Measurements from ENCODE around the gene UCK2.

The UCK2 gene

DNA sequence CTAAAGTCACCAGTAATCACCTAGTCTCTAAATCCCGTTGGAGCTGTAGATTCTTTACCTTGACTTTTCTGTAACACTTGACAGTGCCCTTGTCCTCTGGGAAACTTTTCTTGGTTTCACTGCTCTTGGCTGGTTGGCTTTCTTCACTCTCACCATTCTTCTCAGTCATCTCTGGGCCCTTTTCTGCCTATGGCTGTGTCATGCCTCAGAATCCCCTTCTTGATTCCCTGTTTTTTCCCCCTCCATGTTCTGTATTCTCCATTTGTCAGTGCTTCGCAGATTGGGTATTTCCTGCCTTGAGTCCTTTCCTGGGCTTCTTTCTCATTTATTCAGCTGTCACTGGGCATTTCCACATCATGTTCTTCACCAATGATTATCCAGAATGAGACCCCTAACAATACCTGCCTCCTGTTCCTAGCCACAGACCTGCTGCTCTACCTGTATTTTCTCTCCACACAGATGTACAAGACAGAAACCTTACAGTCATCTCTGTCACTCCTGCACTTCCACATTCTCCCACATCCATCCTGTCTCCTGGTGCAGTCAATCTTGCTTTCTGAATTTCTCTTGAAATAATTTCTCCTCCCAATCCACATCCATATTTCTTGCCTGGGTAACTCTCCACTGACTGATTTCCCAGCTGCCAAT, 14.7 kb downstream of the UCK2 start:
- Histone ChIP-seq H3K36me3 (ENCODE audit: insufficient read depth, low read length) (peaks cover 5% of the 10 kb centered on the region), H3K4me3 (ENCODE audit: low read depth, low read length, poor library complexity, severe bottlenecking) (no peak overlapping the region), H4K20me1 (ENCODE audit: insufficient read depth, low read length) (no peaks in the 10 kb centered on the region), H3K9me2 (ENCODE audit: low read depth, low read length) (no peaks in the 10 kb centered on the region), H3K9me3 (ENCODE audit: low read length) (no peaks in the 10 kb centered on the region), H3K9ac (ENCODE audit: low read length) (no peak overlapping the region), H3K4me2 (ENCODE audit: low read length) (no peak overlapping the region), H3K79me2 (ENCODE audit: insufficient read depth, low read length) (peaks cover 100% of the 10 kb centered on the region), H2AFZ (ENCODE audit: low read length) (no peak overlapping the region), H3K27ac (ENCODE audit: low read depth, low read length, poor library complexity, severe bottlenecking) (no peak overlapping the region), H3K27me3 (ENCODE audit: insufficient read depth, low read length) (no peaks in the 10 kb centered on the region), H3K4me1 (ENCODE audit: insufficient read depth, low read length, severe bottlenecking) (peaks cover 35% of the 10 kb centered on the region), H3F3A (ENCODE audit: insufficient read depth, low read length) (no peaks in the 10 kb centered on the region)
- TF ChIP-seq EZH2 (IDR thresholded peaks at IDR 0.05; ENCODE audit: borderline replicate concordance, low read length) (no peak), CTCF (IDR thresholded peaks at IDR 0.05; ENCODE audit: low read length) (no peak)

DNA sequence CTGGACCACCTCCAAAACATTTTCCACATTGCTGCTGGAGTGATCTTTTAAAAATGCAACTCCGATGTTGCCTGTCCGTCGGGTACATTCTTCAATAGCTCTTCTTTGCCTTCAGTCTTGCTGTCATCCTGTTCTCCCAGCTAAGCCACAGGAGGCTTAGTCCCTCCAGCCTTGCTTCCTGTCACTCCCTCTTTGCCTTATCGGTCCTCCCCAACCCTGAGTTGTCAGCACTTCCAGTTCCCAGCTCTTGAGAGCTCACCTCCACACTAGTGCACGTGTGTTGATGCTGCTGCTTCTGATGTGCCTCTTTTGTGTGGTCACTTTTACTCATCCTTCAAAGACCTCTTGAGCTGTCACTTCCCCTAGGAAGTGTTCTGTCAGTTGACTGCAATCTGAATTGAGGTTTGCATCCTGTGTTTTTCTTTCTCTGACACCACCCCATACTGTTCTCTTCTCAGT, 15.3 kb downstream of the UCK2 start:
- Histone ChIP-seq H3K4me2 (ENCODE audit: low read length) (no peak overlapping the region), H4K20me1 (ENCODE audit: insufficient read depth, low read length) (no peaks in the 10 kb centered on the region), H3K79me2 (ENCODE audit: insufficient read depth, low read length) (peaks cover 100% of the 10 kb centered on the region), H3K36me3 (ENCODE audit: insufficient read depth, low read length) (peaks cover 6% of the 10 kb centered on the region), H3K27me3 (ENCODE audit: insufficient read depth, low read length) (no peaks in the 10 kb centered on the region), H3K9me3 (ENCODE audit: low read length) (no peaks in the 10 kb centered on the region), H3K27ac (ENCODE audit: low read depth, low read length, poor library complexity, severe bottlenecking) (no peak overlapping the region), H2AFZ (ENCODE audit: low read length) (no peak overlapping the region), H3K9ac (ENCODE audit: low read length) (no peak overlapping the region), H3K4me3 (ENCODE audit: low read depth, low read length, poor library complexity, severe bottlenecking) (no peak overlapping the region), H3F3A (ENCODE audit: insufficient read depth, low read length) (no peaks in the 10 kb centered on the region), H3K4me1 (ENCODE audit: insufficient read depth, low read length, severe bottlenecking) (peaks cover 31% of the 10 kb centered on the region), H3K9me2 (ENCODE audit: low read depth, low read length) (no peaks in the 10 kb centered on the region)
- TF ChIP-seq CTCF (IDR thresholded peaks at IDR 0.05; ENCODE audit: low read length) = no peak
- no peak for TF ChIP-seq EZH2 (IDR thresholded peaks at IDR 0.05; ENCODE audit: borderline replicate concordance, low read length)

- no peak overlapping the region for H3K9ac ChIP-seq (ENCODE audit: low read length)
- H3K4me1 ChIP-seq (ENCODE audit: insufficient read depth, low read length, severe bottlenecking) = peaks cover 26% of the 10 kb centered on the region
These were observed 15.9 kb downstream of the UCK2 start for GRCh38 chr1:165843304-165843703.

More at GRCh38 chr1:165843304-165843703, 15.9 kb downstream of the UCK2 start:
- no peaks in the 10 kb centered on the region for H3F3A ChIP-seq (ENCODE audit: insufficient read depth, low read length)
- TF ChIP-seq CTCF (IDR thresholded peaks at IDR 0.05; ENCODE audit: low read length) (no peak), EZH2 (IDR thresholded peaks at IDR 0.05; ENCODE audit: borderline replicate concordance, low read length) (no peak)
- no peaks in the 10 kb centered on the region for H3K9me2 ChIP-seq (ENCODE audit: low read depth, low read length)
- peaks cover 9% of the 10 kb centered on the region for H3K36me3 ChIP-seq (ENCODE audit: insufficient read depth, low read length)
- H2AFZ ChIP-seq (ENCODE audit: low read length) = no peak overlapping the region
- no peak overlapping the region for H3K27ac ChIP-seq (ENCODE audit: low read depth, low read length, poor library complexity, severe bottlenecking)
- H3K27me3 ChIP-seq (ENCODE audit: insufficient read depth, low read length) = no peaks in the 10 kb centered on the region
- 0 out of 2 replicates have a peak, but pooled peaks cover 3% of the 10 kb centered on the region for H3K9me3 ChIP-seq (ENCODE audit: low read length)
- no peak overlapping the region for H3K4me3 ChIP-seq (ENCODE audit: low read depth, low read length, poor library complexity, severe bottlenecking)
- H3K4me2 ChIP-seq (ENCODE audit: low read length) = no peak overlapping the region
- peaks cover 100% of the 10 kb centered on the region for H3K79me2 ChIP-seq (ENCODE audit: insufficient read depth, low read length)
- no peaks in the 10 kb centered on the region for H4K20me1 ChIP-seq (ENCODE audit: insufficient read depth, low read length)
